ENCODE results near the gene EIF4E1B.

The EIF4E1B gene

DNA sequence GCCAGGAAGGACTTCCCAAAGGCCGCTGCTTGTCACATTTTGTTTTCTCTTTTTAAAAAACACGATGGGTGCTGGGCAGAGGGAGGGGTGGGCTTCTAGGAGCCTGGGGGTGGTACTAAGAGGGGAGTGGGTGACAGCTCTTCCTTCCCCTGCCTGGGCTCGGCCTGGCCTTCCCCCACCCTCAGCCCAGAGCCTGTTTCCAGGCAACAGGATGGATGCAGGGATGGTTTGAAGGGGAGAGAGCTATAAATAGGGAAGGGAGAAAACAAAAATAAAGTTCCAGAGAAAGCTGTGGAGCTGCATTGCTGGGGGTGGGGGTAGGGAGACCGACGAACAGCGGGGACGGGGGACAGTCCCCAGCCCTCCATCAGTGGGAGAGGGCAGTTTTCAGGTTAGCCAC lies 14.0 kb upstream of the EIF4E1B start:
- no peak for ATAC-seq
- peaks cover 14% of the 10 kb centered on the region for H3K4me1 Mint-ChIP-seq
- H3K36me3 Mint-ChIP-seq, result no peaks in the 10 kb centered on the region
- H3K9me3 Mint-ChIP-seq, result no peaks in the 10 kb centered on the region
- H3K27me3 Mint-ChIP-seq, result peaks cover 90% of the 10 kb centered on the region
- no peak overlapping the region for H3K4me3 Mint-ChIP-seq
- no peak overlapping the region for H3K27ac Mint-ChIP-seq

DNA sequence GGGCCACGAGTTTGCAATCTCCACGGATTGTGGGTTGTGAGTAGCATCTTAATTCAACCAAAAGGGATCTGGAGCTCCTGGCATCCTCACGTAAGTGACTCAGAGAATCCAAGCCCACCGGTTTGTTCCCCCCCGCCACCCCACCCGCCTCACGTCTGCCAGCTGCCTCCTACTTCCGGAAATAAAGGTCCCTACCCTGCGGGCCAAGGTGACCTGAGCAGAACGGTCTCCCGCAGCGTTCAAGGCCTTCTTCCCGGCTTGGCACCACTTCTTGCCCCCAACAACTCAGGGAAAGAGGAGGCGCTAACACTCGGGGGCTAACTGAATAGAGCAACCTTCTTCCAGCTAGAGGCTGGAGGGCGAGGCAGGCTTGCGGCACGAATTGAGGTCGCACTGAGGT lies 11.7 kb upstream of the EIF4E1B start:
- no peak overlapping the region for H3K27ac Mint-ChIP-seq
- H3K4me3 Mint-ChIP-seq, result peak overlapping the region; percentile 5
- peaks cover 14% of the 10 kb centered on the region for H3K4me1 Mint-ChIP-seq
- no peaks in the 10 kb centered on the region for H3K36me3 Mint-ChIP-seq
- no peak for ATAC-seq
- H3K27me3 Mint-ChIP-seq, result peaks cover 82% of the 10 kb centered on the region
- no peaks in the 10 kb centered on the region for H3K9me3 Mint-ChIP-seq

DNA sequence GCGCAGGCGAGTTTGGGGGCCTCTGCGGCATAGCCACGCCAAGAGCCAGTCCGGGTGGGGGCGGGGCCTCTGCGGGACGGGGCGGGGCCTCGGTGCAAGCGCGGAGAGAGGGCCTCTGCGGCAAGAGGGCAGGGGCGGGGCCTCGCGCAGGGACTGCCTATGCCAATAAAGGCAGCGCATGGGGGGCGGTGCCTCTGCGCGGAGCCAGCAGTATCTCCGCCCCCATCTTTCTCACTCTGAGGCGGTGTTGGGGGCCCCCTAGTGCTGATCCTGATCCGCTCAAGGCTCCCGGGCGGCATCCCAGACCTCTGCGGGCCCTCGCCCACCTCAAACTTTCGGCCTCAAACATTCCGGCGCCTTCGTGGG lies 11.3 kb upstream of the EIF4E1B start:
- Mint-ChIP-seq H3K4me3 (peak overlapping the region; percentile 5), H3K27ac (no peak overlapping the region), H3K4me1 (peaks cover 14% of the 10 kb centered on the region), H3K9me3 (no peaks in the 10 kb centered on the region), H3K27me3 (peaks cover 78% of the 10 kb centered on the region), H3K36me3 (no peaks in the 10 kb centered on the region)
- peak; percentile 74 for ATAC-seq

DNA sequence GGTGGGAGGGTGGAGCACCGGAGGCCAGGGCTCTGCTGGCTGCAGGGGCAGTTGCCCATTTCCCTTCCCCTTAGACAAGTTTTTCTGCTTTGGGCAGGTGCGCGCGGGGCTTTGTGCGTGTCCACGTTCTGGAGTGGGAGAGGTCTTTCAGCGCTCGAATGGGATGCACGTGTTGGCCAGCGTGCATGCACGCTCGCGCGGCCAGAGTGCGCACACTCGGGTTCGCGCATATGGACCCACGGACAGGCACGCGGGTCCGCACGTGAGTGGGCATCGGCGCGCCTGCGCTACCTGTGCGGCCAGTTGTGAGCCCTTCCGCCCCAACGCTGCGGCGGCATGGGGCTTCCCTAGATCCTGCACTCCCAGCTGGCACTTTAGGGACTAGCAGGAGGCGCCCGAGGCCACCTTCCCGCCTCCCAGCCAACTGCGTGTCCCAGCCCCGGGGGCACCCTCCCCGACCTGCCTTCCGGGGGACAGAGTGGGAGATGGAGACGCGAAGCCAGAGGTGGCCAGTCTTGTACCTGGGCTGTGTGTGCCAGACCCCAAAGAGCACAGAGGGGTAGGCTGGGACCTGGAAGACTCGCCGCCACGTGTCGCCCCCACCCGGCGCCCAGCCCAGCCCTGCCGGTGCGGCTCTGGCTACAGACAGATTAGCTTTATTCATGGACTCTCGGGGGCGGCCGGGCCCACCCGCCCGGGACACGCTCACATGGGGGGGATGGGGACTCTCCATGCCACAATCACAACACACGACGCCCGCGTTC lies 10.7 kb upstream of the EIF4E1B start:
- Mint-ChIP-seq H3K27ac (no peak overlapping the region), H3K27me3 (peaks cover 77% of the 10 kb centered on the region), H3K9me3 (no peaks in the 10 kb centered on the region), H3K4me3 (peak overlapping the region; percentile 61), H3K4me1 (peaks cover 14% of the 10 kb centered on the region), H3K36me3 (no peaks in the 10 kb centered on the region)
- no peak for ATAC-seq

DNA sequence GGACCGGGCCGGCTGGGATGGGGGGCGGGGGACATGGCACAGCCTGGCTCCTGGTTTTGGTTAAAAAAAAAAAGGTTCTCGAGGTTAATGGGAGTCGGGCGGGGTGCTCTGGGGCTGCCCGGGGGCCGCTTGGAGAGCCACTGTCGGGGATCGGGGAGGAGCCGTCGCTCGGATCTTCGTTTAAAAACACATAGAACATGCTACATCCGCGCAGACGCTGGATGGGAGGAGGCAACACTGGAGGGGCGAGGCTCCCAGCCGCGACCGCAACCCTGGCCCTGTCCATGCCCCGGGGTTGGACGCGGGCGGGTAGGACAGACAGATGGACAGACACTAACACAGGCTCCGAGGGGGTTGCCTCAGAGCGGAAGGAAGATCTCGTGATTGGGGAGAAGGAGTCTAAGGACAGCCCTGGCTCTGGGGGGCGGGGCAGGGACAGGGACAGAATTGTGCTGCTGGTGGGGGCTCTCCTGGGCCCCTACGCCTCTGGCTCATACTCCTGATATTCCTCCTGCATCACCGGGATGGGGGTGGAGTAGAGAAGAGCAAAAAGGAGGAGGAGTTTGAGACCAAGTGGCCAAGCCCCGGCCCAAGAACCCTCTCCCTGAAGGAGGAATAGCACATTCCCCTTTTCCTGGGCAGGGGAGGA lies 10.0 kb upstream of the EIF4E1B start:
- Mint-ChIP-seq H3K36me3 (no peaks in the 10 kb centered on the region), H3K9me3 (no peaks in the 10 kb centered on the region), H3K27ac (no peak overlapping the region), H3K27me3 (peaks cover 70% of the 10 kb centered on the region), H3K4me3 (peak overlapping the region; percentile 61), H3K4me1 (peaks cover 14% of the 10 kb centered on the region)
- no peak for ATAC-seq

DNA sequence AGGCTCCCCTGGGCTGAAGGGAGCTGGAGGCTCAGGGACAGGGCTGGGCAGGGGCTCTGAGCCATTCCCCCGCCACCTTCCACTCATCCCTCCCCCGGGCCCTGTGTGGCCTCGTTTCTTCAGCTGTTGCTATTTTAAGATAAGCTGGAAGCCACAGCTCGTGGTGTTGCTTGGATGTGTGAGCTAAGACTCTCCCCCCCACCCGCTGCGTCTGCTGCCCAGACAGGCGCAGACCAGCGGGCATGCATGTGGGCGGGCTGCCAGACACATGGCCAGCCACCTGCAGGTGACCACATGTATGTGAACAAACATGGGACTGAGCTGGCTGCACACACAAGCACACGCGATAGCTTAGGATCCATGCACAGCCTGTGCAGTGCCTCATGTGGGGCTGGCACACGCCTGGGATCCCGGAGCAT lies 8.8 kb upstream of the EIF4E1B start:
- Mint-ChIP-seq H3K9me3 (no peaks in the 10 kb centered on the region), H3K36me3 (no peaks in the 10 kb centered on the region), H3K4me3 (no peak overlapping the region), H3K27me3 (peaks cover 61% of the 10 kb centered on the region), H3K27ac (no peak overlapping the region), H3K4me1 (peaks cover 21% of the 10 kb centered on the region)
- ATAC-seq, result no peak

DNA sequence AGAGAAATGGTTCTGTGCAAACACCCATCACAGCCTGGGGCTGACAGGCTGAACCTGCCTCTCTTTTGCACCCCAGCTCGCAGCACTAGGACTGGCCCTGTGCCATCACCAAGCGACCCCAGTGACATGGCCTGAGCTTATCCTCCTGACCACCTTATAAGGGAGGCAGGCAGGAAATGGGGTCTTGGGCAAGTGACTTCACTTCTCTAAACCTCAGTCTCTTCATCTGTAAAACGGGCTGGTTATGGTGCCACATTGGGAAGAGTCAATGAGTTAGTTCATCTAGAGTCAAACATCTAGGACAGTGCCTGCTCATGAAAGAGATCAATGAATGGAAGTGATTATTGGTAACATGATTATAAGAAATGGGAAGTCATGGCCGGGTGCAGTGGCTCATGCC lies 6.3 kb upstream of the EIF4E1B start:
- ATAC-seq, result no peak
- Mint-ChIP-seq H3K27me3 (peaks cover 56% of the 10 kb centered on the region), H3K4me3 (no peak overlapping the region), H3K4me1 (peaks cover 41% of the 10 kb centered on the region), H3K9me3 (no peaks in the 10 kb centered on the region), H3K36me3 (no peaks in the 10 kb centered on the region), H3K27ac (no peak overlapping the region)

DNA sequence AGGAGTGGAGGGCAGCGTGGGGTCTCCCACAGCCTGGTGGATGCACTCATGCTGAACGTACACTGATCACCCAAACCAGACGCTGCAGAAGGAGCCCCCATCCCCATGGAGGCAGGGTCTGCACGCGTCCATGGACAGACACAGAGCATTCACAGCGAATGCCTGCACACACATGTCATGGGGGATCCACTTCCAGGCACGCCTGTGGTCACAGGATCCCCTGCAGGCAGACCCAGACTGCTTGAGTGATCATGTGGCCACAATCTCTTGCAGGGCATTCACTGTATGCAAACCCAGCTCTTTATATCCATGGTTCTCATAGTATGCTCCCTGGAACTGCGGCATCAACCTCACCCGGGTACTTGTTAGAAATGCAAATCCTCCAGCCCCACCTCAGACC lies 5.5 kb upstream of the EIF4E1B start:
- Mint-ChIP-seq H3K27ac (no peak overlapping the region), H3K4me1 (peaks cover 41% of the 10 kb centered on the region), H3K9me3 (no peaks in the 10 kb centered on the region), H3K27me3 (peaks cover 48% of the 10 kb centered on the region), H3K36me3 (no peaks in the 10 kb centered on the region), H3K4me3 (no peak overlapping the region)
- ATAC-seq, result no peak

DNA sequence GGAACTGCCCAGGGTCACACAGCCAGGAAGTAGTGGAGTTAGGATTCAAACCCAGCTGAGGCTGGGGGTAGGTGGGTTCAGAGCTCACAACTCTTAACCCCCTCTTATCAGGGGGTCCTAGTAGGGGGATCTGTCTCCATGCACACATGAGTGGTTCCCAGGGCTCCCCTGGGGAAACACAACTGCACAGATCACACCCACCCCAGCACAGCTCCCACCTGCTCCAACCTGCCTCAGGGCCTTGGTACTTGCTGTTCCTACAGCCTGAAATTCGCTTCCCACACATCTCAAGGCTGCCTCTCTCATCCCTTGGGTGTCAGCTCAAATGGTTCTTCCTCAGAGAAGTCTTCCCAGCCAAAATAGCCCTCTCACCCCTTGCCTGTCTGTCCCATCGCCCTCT lies 5.0 kb upstream of the EIF4E1B start:
- Mint-ChIP-seq H3K9me3 (no peaks in the 10 kb centered on the region), H3K4me3 (no peak overlapping the region), H3K27ac (no peak overlapping the region), H3K36me3 (no peaks in the 10 kb centered on the region), H3K27me3 (peaks cover 43% of the 10 kb centered on the region), H3K4me1 (peaks cover 36% of the 10 kb centered on the region)
- no peak for ATAC-seq

DNA sequence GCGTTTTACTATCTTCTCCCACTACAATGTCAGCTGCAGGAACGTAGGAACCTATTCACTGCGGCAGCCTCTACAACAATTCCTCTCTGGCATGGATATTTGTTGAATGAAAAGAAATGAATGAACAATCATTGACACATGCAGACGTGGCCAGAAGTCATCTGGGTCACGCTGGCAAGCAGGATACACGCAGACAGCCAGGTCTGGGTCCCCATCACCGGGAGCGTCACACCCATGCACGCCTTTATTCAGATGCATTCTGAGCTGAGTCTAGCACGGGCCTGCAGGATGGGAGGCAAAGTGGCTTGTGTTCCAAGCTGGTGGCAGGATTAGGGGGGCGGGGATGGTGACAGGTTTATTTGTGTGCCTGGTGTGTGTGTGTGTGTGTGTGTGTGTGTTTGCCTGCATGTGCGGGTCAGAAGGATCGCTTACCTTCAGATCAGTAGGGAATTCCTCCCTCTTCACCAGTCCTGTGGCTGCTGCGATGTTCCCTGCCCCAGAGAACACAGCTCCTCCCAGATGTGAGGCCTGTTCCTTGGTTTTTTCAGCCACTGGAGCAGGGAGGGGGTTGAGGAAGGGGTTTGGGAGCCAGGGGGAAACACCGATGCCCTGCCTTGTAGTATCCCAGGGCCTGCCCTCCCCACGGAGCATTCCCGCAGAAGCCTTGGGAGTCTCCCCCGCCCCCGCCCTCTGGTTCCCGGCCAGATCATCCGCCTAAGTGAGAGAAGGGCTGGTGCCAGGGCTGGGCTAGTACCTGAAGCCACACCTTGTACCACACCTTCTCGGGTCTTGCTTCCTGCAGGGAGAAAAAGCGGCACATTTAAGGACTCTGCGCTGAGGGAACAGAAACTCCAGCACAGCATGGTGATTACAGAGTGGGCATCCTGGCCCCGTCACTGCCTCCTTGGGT lies 4.3 kb upstream of the EIF4E1B start:
- no peaks in the 10 kb centered on the region for H3K36me3 Mint-ChIP-seq
- H3K27me3 Mint-ChIP-seq, result peaks cover 43% of the 10 kb centered on the region
- H3K4me3 Mint-ChIP-seq, result no peak overlapping the region
- ATAC-seq, result no peak
- no peaks in the 10 kb centered on the region for H3K9me3 Mint-ChIP-seq
- H3K27ac Mint-ChIP-seq, result no peak overlapping the region
- peaks cover 39% of the 10 kb centered on the region for H3K4me1 Mint-ChIP-seq

DNA sequence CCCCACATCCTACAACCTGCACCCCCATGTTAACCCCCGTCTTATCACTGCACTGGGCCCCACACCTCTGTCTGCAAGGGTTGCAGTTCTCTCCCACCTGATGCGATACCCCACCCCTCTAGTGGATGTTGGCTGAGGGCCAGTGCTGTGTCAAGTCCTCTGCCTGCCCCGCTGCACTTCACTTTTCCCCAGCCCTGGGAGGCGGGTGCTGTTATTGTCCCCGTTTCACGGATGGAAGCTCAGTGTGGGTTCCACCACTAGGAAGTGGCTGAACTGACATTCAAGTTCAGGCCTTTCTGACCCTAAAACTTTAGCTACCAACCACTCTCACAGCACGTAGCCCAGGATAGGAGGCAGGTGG lies 3.6 kb upstream of the EIF4E1B start:
- no peak overlapping the region for H3K27ac Mint-ChIP-seq
- ATAC-seq, result peak; percentile 24
- peaks cover 42% of the 10 kb centered on the region for H3K27me3 Mint-ChIP-seq
- peaks cover 41% of the 10 kb centered on the region for H3K4me1 Mint-ChIP-seq
- H3K36me3 Mint-ChIP-seq, result no peaks in the 10 kb centered on the region
- no peaks in the 10 kb centered on the region for H3K9me3 Mint-ChIP-seq
- H3K4me3 Mint-ChIP-seq, result no peak overlapping the region

DNA sequence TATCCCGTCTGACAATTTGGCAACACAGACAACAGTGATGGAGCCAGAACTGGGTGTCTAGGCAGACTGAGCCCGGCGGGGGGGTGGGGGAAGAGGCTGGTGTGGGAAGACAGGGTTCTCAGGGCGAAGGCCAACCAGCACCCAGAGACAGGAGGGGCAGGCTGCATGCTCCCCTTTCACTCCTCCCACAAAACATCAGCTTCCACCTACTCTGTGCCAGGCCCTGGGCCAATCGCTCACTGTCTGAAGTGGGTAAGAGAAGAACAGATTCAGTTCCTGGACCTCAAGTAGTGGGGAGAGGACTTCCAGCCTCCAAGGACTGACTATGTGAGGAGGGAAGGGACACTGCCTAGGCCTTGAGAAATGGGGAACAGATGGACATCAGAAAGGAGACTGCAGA lies 2.9 kb upstream of the EIF4E1B start:
- ATAC-seq, result no peak
- no peaks in the 10 kb centered on the region for H3K9me3 Mint-ChIP-seq
- H3K36me3 Mint-ChIP-seq, result no peaks in the 10 kb centered on the region
- peaks cover 36% of the 10 kb centered on the region for H3K27me3 Mint-ChIP-seq
- H3K27ac Mint-ChIP-seq, result no peak overlapping the region
- H3K4me3 Mint-ChIP-seq, result no peak overlapping the region
- H3K4me1 Mint-ChIP-seq, result peaks cover 41% of the 10 kb centered on the region

DNA sequence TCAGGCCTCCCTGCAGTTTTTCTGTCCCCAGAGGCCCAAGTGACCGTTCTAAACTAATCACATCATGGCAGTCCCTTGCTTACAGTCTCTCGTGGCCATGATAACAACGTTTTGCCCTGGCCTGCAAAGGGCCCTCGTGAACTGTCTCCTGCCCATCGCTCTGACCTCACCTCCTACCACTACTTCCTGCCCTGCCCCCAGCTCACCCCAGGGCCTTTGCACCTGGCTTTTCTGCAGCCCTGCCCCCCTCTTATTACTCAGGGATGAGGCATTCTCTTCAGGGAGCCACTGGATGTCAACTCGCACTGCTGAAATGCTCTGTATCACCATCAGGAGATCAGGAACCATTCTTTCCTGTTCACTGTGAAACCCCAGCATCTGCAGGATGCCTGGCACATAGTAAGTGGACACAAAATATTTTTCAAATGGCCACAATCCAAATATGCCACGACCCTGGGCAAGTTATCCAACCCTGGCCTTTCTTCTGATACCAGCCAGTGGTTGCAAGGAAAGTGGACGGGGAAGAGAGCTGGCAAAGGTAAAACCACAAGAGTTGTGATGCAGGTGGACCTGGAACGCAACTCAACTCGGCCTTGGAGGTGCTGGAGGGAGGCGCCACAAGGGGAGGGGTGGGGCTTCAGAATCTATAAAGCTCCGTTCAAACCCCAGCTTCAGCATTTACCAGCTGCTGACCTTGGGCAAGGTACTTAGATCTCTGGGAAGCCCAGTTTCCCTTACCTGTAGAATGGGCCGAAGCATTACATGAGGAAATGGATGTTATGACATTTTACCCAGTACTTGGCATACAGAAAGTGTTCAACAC lies 1.9 kb upstream of the EIF4E1B start:
- no peak for ATAC-seq
- Mint-ChIP-seq H3K27me3 (peaks cover 36% of the 10 kb centered on the region), H3K4me3 (no peak overlapping the region), H3K4me1 (peaks cover 45% of the 10 kb centered on the region), H3K36me3 (no peaks in the 10 kb centered on the region), H3K27ac (no peak overlapping the region), H3K9me3 (no peaks in the 10 kb centered on the region)

DNA sequence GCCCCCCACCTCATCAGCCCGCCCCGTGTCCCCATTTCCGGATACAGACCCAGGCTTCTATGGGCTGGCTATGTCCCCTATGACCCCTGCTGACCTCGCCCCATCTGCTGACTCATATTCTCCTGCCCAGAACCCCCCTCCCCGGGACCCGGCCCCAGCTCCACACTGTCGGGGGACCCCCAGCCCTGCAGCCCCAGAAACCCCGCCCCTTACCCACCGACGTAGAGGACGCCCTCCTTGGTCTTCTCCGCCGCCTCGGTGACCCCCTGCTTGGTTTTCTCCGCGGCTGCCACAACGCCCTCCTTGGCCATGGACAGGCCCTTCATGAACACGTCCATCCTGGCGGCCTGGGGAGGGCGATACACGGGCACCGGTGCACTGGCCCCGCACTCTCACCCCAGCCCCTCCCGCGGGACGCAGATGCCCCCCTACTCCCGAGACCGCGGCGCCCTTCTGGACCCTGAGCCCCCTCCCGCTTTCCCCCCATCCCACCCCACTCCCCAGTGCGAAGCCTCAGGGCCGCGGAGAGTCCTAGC lies 1.1 kb upstream of the EIF4E1B start:
- H3K9me3 Mint-ChIP-seq, result no peaks in the 10 kb centered on the region
- no peak for ATAC-seq
- H3K4me3 Mint-ChIP-seq, result no peak overlapping the region
- H3K36me3 Mint-ChIP-seq, result no peaks in the 10 kb centered on the region
- H3K27me3 Mint-ChIP-seq, result peaks cover 36% of the 10 kb centered on the region
- peaks cover 53% of the 10 kb centered on the region for H3K4me1 Mint-ChIP-seq
- H3K27ac Mint-ChIP-seq, result no peak overlapping the region

All from stimulated activated memory B cell treated with anti-CD40 and anti-IgM and Interleukin-4, amounts not matched to agents 10 μg/mL and 1 μg/mL and 100 μg/mL, for 72 hours (primary cell).